Left ventricle myocardium inferior (tissue), 1 donor: ENCODE data around the gene RYK. TPM values are rescaled to one million over a fixed set of nuclear protein-coding genes. Genes with fewer than 3 reads are reported as not detected.

Experiments used
- DNase-seq: peaks from one replicate; pipeline ENCODE4 v3.0.0-alpha.2; 2020
- H3K27ac ChIP-seq: fragments of 200-600 bp; replicated peaks from 2 replicates; pipeline ENCODE4 v1.8.0; 2021
- H3K27me3 ChIP-seq: fragments of 200-600 bp; 2 replicates; pipeline ENCODE4 v1.8.0; 2021; ENCODE audit warnings: low read depth
- H3K36me3 ChIP-seq: fragments of 200-600 bp; 2 replicates; pipeline ENCODE4 v1.8.0; 2021
- H3K4me1 ChIP-seq: fragments of 200-600 bp; 2 replicates; pipeline ENCODE4 v1.8.0; 2021
- H3K4me3 ChIP-seq: fragments of 200-600 bp; 2 replicates; pipeline ENCODE4 v1.8.0; 2021; ENCODE audit warnings: mild to moderate bottlenecking, moderate library complexity
- H3K9me3 ChIP-seq: fragments of 200-600 bp; replicated peaks from 2 replicates; pipeline ENCODE4 v1.8.0; 2021
- CTCF ChIP-seq: fragments of 200-600 bp; IDR thresholded peaks from 2 replicates; pipeline ENCODE4 v1.8.0; 2021; ENCODE audit warnings: antibody characterized with exemption, mild to moderate bottlenecking, borderline replicate concordance
- intact Hi-C: fragments of 100-400 bp; cut with micrococcal nuclease; formaldehyde crosslinking; loops from one replicate; pipeline ENCODE4 v1.11.0; 2022
- total RNA-seq: library from RNA; stranded (reverse); fragmentation: NEBNext Ultra II Directional; extraction: Animal tissue kit (Norgen Biotek cat#: 25700); gene quantifications from one replicate; pipeline ENCODE4 v1.2.1, GENCODE V29; 2021
- donor health status: DM: no; HTN: yes; CAD: no; lungs with severe emphysema.

Gene RYK
- total RNA-seq, 1 donor from 2014 or later: 32.3 TPM

DNA sequence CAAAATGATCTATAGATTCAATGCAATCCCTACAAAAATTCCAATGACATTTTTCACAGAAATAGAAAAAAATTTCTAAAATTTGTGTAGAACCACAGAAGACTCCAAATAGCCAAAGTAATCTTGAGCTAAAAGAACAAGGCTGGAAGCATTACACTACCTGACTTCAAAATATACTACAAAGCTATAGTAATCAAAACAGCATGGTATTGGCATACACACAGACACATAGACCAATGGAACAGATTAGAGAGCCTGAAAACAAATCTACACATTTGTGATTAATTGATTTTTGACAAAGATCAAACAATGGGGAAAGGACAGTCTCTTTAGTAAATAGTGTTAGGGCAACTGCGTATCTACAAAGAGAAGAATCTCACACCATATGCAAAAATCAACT lies 45.3 kb upstream of the RYK start:
- Histone ChIP-seq H3K9me3 (peaks cover 9% of the 10 kb centered on the region), H3K27me3 (no peaks in the 10 kb centered on the region), H3K4me3 (no peak overlapping the region), H3K4me1 (peaks cover 11% of the 10 kb centered on the region), H3K36me3 (no peaks in the 10 kb centered on the region), H3K27ac (no peak overlapping the region)
- no peak for TF ChIP-seq CTCF
- DNase-seq: no peak
- intact Hi-C loops: loop anchor here (5.0 kb wide), 1 partner anchor 84 kb away; no protein-coding TSS in a partner anchor

- Histone ChIP-seq H3K4me1 (peaks cover 17% of the 10 kb centered on the region), H3K27ac (no peak overlapping the region), H3K27me3 (no peaks in the 10 kb centered on the region), H3K4me3 (no peak overlapping the region), H3K9me3 (peaks cover 9% of the 10 kb centered on the region), H3K36me3 (no peaks in the 10 kb centered on the region)
- TF ChIP-seq CTCF: no peak
- intact Hi-C loops: loop anchor here (5.0 kb wide), 1 partner anchor 82 kb away; no protein-coding TSS in a partner anchor
- no peak for DNase-seq
These were observed 43.9 kb upstream of the RYK start for GRCh38 chr3:134294302-134295280.

- Histone ChIP-seq H3K36me3 (no peaks in the 10 kb centered on the region), H3K27me3 (no peaks in the 10 kb centered on the region), H3K4me1 (peaks cover 17% of the 10 kb centered on the region), H3K9me3 (peaks cover 9% of the 10 kb centered on the region), H3K4me3 (no peak overlapping the region), H3K27ac (peak overlapping the region; percentile 76)
- intact Hi-C loops: no loop called here
- no peak for TF ChIP-seq CTCF
- DNase-seq: peak; percentile 74
These were observed 40.9 kb upstream of the RYK start for GRCh38 chr3:134291319-134292254.

GRCh38 chr3:134287512-134287911 lies 36.9 kb upstream of the RYK start:
- DNase-seq: no peak
- no peak for TF ChIP-seq CTCF
- intact Hi-C loops: no loop called here

GRCh38 chr3:134284438-134284837 lies 33.8 kb upstream of the RYK start:
- TF ChIP-seq CTCF: no peak
- Histone ChIP-seq H3K27me3 (no peaks in the 10 kb centered on the region), H3K4me1 (no peaks in the 10 kb centered on the region), H3K27ac (no peak overlapping the region), H3K4me3 (no peak overlapping the region), H3K36me3 (no peaks in the 10 kb centered on the region), H3K9me3 (no peaks in the 10 kb centered on the region)
- intact Hi-C loops: no loop called here
- DNase-seq: no peak

More at GRCh38 chr3:134287512-134287911, 36.9 kb upstream of the RYK start:
- no peaks in the 10 kb centered on the region for H3K9me3 ChIP-seq
- H3K36me3 ChIP-seq: no peaks in the 10 kb centered on the region
- no peak overlapping the region for H3K4me3 ChIP-seq
- H3K4me1 ChIP-seq: peaks cover 17% of the 10 kb centered on the region
- no peaks in the 10 kb centered on the region for H3K27me3 ChIP-seq
- no peak overlapping the region for H3K27ac ChIP-seq
